ENCODE data around the gene PTPN7. TPM values are rescaled to one million over a fixed set of nuclear protein-coding genes. Genes with fewer than 3 reads are reported as not detected.

PTPN7 gene
- 1 to 10 TPM; 4.3 to 6.1 TPM for total RNA-seq

GRCh38 chr1:202160377-202160940, at the start of gene PTPN7:
TSS of gene PTPN7 (minus strand) at chr1:202160602. CDS start at chr1:202159402, 1,200 bp downstream.
- Histone ChIP-seq H3K4me1 (ENCODE audit: control insufficient read depth in 1 of 2, low read depth in 2 of 2) (no peaks in the 10 kb centered on the region), H3K4me3 (peak within 1 kb of the TSS; percentile 50), H3K27ac (no peak within 1 kb of the TSS), H3K27me3 (replicated peaks; ENCODE audit: insufficient read depth) (no peaks in the 10 kb centered on the region), H3K9me3 (no peaks in the 10 kb centered on the region), H3K36me3 (no peaks in the 10 kb centered on the region)
- ATAC-seq (ENCODE audit: insufficient number of reproducible peaks, low FRiP score, low read depth) (no peak), DNase-seq (ENCODE audit: low spot score) (no peak)
- no peak for TF ChIP-seq CTCF (IDR thresholded peaks at IDR 0.05)

DNA sequence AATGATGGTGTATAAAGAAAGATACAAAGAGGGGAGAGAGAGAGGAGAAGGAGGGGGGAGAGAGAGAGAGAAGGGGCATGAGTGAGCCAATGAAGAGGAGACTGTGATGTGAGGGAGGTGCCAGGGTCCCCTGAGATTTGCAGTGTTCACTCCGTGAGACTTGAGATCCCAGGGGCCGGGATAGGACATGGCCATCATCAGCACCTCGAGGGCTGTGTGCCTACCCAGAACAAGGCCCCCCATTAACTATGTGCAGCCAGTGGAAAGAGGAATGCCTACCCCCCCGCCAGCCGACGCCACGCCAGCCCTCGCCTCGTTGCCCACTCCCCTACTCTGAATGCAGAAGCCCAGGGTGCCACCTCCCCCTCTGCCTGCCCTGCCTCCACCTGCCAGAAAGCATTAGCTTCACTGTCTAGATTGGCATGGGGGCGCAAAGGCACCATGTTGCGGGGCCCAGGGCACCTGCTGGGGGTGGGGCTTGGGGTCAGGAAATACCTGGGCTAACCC, 48.0 kb upstream of the PTPN7 start:
- Histone ChIP-seq H3K27me3 (replicated peaks; ENCODE audit: insufficient read depth) (no peaks in the 10 kb centered on the region), H3K4me3 (no peak overlapping the region), H3K27ac (peak overlapping the region; percentile 31 to 70), H3K4me1 (ENCODE audit: control insufficient read depth in 1 of 2, low read depth in 2 of 2) (peaks cover 12 to 49% of the 10 kb centered on the region in 2 donors), H3K9me3 (no peaks in the 10 kb centered on the region), H3K36me3 (no peaks in the 10 kb centered on the region)
- no peak for DNase-seq (ENCODE audit: low spot score)
- ATAC-seq (ENCODE audit: insufficient number of reproducible peaks, low FRiP score, low read depth) = no peak
- TF ChIP-seq CTCF (IDR thresholded peaks at IDR 0.05) = no peak

DNA sequence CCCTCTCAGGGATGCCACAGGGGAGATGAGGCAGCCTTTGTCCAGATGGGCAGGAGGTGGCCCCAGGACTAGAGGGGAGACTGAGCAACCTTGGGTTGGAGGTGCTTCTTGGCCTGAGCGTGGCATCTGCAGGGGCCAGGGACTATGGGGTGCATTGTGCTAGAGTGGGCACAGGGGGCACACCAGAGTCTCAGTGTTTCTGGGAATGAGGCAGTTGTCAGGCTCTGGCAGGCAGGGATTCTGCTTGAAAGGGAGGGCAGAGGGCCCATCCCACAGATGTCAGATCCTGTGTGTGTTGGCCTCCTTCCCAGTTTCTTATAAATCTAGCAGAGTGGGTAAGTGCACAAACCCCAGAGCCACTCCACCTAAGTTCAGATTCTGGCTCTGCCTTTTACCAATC, 46.9 kb upstream of the PTPN7 start:
- H3K27me3 ChIP-seq (replicated peaks; ENCODE audit: insufficient read depth) = no peaks in the 10 kb centered on the region
- no peak for ATAC-seq (ENCODE audit: insufficient number of reproducible peaks, low FRiP score, low read depth)
- peaks cover 12 to 48% of the 10 kb centered on the region in 2 donors for H3K4me1 ChIP-seq (ENCODE audit: control insufficient read depth in 1 of 2, low read depth in 2 of 2)
- H3K9me3 ChIP-seq = no peaks in the 10 kb centered on the region
- peak overlapping the region; percentile 31 to 65 for H3K27ac ChIP-seq
- TF ChIP-seq CTCF (IDR thresholded peaks at IDR 0.05) = peak; percentile 31
- no peak overlapping the region for H3K4me3 ChIP-seq
- DNase-seq (ENCODE audit: low spot score) = no peak
- no peaks in the 10 kb centered on the region for H3K36me3 ChIP-seq

DNA sequence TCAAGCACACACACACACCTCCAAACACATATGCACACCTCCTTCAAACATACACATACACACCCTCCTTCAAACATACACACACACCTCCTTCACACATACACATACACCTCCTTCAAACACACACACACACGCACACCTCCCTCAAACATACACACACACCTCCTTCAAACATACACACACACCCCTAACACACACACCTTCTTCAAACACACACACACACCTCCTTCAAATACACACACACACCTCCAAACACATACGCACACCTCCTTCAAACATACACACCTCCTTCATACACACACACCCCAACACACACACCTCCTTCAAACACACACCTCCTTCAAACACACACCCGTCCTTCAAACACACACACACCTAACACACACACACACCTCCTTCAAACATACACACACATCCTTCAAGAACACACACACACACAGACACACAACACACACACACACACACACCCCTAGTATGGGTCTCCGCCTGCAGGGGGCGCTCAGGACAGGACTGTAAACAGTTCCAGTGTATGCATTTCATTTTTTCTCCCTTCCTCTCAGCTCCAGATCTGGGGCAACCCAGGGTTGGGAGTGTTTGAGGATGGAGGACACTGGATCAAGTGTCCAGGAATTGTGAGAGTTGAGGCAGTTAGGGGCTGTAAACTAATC, 45.3 kb upstream of the PTPN7 start:
- no peak for ATAC-seq (ENCODE audit: insufficient number of reproducible peaks, low FRiP score, low read depth)
- DNase-seq (ENCODE audit: low spot score) = no peak
- Histone ChIP-seq H3K27ac (peak overlapping the region in 1 of 2 donors; percentile 18), H3K27me3 (replicated peaks; ENCODE audit: insufficient read depth) (no peaks in the 10 kb centered on the region), H3K4me3 (no peak overlapping the region), H3K9me3 (no peaks in the 10 kb centered on the region), H3K36me3 (no peaks in the 10 kb centered on the region), H3K4me1 (ENCODE audit: control insufficient read depth in 1 of 2, low read depth in 2 of 2) (peaks cover 16 to 62% of the 10 kb centered on the region in 2 donors)
- TF ChIP-seq CTCF (IDR thresholded peaks at IDR 0.05) = no peak

DNA sequence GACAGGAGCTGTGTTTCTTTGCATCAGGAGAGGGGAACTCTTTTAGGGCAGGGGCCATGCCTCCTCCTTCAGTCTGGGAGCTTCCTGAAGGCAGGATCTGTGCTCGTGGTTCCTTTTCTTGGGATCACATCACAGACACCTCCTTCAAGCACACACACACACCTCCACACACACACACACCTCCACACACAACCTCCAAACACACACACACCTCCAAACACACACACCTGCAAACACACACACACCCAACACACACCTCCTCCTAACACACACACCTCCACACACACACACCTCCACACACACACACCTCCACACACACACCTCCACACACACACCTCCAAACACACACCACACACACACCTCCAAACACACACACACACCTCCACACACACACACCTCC, 43.7 kb upstream of the PTPN7 start:
- no peaks in the 10 kb centered on the region for H3K9me3 ChIP-seq
- peak overlapping the region in 1 of 2 donors; percentile 94 for H3K27ac ChIP-seq
- ATAC-seq (ENCODE audit: insufficient number of reproducible peaks, low FRiP score, low read depth) = no peak
- DNase-seq (ENCODE audit: low spot score) = no peak
- no peaks in the 10 kb centered on the region for H3K27me3 ChIP-seq (replicated peaks; ENCODE audit: insufficient read depth)
- H3K36me3 ChIP-seq = no peaks in the 10 kb centered on the region
- no peak for TF ChIP-seq CTCF (IDR thresholded peaks at IDR 0.05)
- H3K4me1 ChIP-seq (ENCODE audit: control insufficient read depth in 1 of 2, low read depth in 2 of 2) = peaks cover 29 to 62% of the 10 kb centered on the region in 2 donors
- no peak overlapping the region for H3K4me3 ChIP-seq
